Upper lobe of left lung (tissue), 6 donors: ENCODE results near the gene SPRR4. TPM values are rescaled to one million over a fixed set of nuclear protein-coding genes. Genes with fewer than 3 reads are reported as not detected.

ENCODE experiments used
- ATAC-seq, 2 donors: fragments of 200-7000 bp; cut with Tn5 transposase; one replicate each; pipeline ENCODE4 v1.9.1; 2022; ENCODE audit warnings: mild to moderate bottlenecking in 2 of 2, moderate library complexity in 2 of 2; ENCODE audit not compliant: low FRiP score in 2 of 2
- DNase-seq, 2 donors: peaks; one replicate each; pipeline ENCODE4 v3.0.0-alpha.2; 2019 to 2020
- H3K27ac ChIP-seq, 4 donors: fragments of 200-600 bp; sonication (generic); one replicate each; pipeline ENCODE4 v1.5.1; 2016 to 2019
- H3K27me3 ChIP-seq, 4 donors: fragments of 200-600 bp; sonication (generic); one replicate each; pipeline ENCODE4 v1.5.1; 2017 to 2019
- H3K36me3 ChIP-seq, 4 donors: fragments of 200-600 bp; sonication (generic); one replicate each; pipeline ENCODE4 v1.5.1; 2016 to 2019
- H3K4me1 ChIP-seq, 4 donors: fragments of 200-600 bp; sonication (generic); one replicate each; pipeline ENCODE4 v1.5.1; 2018 to 2019
- H3K4me3 ChIP-seq, 4 donors: fragments of 200-600 bp; sonication (generic); one replicate each; pipeline ENCODE4 v1.5.1; 2017 to 2019; ENCODE audit warnings: mild to moderate bottlenecking in 2 of 4, moderate library complexity in 1 of 4
- H3K9me3 ChIP-seq, 4 donors: fragments of 200-600 bp; sonication (generic); one replicate each; pipeline ENCODE4 v1.5.1; 2018 to 2019
- CTCF ChIP-seq, 6 experiments: fragments of 450-650 bp in 4 of 6; fragments of 200-600 bp in 2 of 6; sonication (generic) in 2 of 6; IDR thresholded peaks; one replicate each; pipeline ENCODE4 v1.5.1; 2016 to 2019; ENCODE audit warnings: antibody characterized with exemption in 6 of 6
- EP300 ChIP-seq, 4 donors: sonication (generic); formaldehyde crosslinking; IDR thresholded peaks; one replicate each; pipeline ENCODE4 v1.5.1; 2017; ENCODE audit warnings: antibody characterized with exemption in 4 of 4, control low read depth in 2 of 4
- POLR2A ChIP-seq, 4 donors: fragments of 450-650 bp; IDR thresholded peaks; one replicate each; pipeline ENCODE4 v1.5.1; 2016 to 2017; ENCODE audit warnings: antibody characterized with exemption in 4 of 4, mild to moderate bottlenecking in 2 of 4
- POLR2AphosphoS5 ChIP-seq, 2 donors: sonication (generic); formaldehyde crosslinking; IDR thresholded peaks; one replicate each; pipeline ENCODE4 v1.5.1; 2017; ENCODE audit warnings: antibody characterized with exemption in 2 of 2
- WGBS, 2 donors: methylation state at CpG; one replicate each; pipeline ENCODE4 v1.1.5; 2017 to 2018; 5-methylcytosine and 5-hydroxymethylcytosine counted together
- total RNA-seq, 6 donors: library from RNA; depleted of rRNA in 4 of 6; stranded (reverse); fragments of >200 nt in 4 of 6; gene quantifications; one replicate each; pipeline versions ENCODE4 v1.1.0 to v1.2.1, GENCODE V29; 2016 to 2021
- donor health status: DM: no; HTN: no; CAD: no; lungs with moderate emphysema.
- donor health status: DM: no; HTN: yes; CAD: no; lungs with severe emphysema.

The SPRR4 gene
- total RNA-seq: not detected

GRCh38 chr1:152970495-152970894 is at the start of gene SPRR4:
SPRR4 (plus strand) TSS chr1:152970648; CDS start chr1:152971891, 1,243 bp downstream.
- Histone ChIP-seq H3K9me3 (no peaks in the 10 kb centered on the region), H3K27me3 (no peaks in the 10 kb centered on the region), H3K4me3 (no peak within 1 kb of the TSS), H3K36me3 (no peaks in the 10 kb centered on the region), H3K27ac (no peak within 1 kb of the TSS), H3K4me1 (no peaks in the 10 kb centered on the region)
- ATAC-seq (no peak), DNase-seq (no peak)
- no peak for TF ChIP-seq CTCF (IDR thresholded peaks at IDR 0.05)
- TF ChIP-seq POLR2AphosphoS5 (IDR thresholded peaks at IDR 0.05): no peak
- no peak for TF ChIP-seq EP300 (IDR thresholded peaks at IDR 0.05)
- no peak for TF ChIP-seq POLR2A (IDR thresholded peaks at IDR 0.05)
- WGBS, 2 donors: 85 to 90% methylated on average over 5 to 6 of the region's 6 CpGs

- Histone ChIP-seq H3K27ac (no peak overlapping the region), H3K27me3 (no peaks in the 10 kb centered on the region), H3K4me1 (no peaks in the 10 kb centered on the region), H3K36me3 (no peaks in the 10 kb centered on the region), H3K4me3 (no peak overlapping the region), H3K9me3 (no peaks in the 10 kb centered on the region)
- WGBS, 2 donors: 30 to 40% methylated on average over 2 of the region's 2 CpGs
- TF ChIP-seq POLR2A (IDR thresholded peaks at IDR 0.05) (no peak), POLR2AphosphoS5 (IDR thresholded peaks at IDR 0.05) (no peak), CTCF (IDR thresholded peaks at IDR 0.05) (no peak), EP300 (IDR thresholded peaks at IDR 0.05) (no peak)
- ATAC-seq (peak in 1 of 2 donors; percentile 22), DNase-seq (no peak)
These were observed 46.3 kb upstream of the SPRR4 start for GRCh38 chr1:152924191-152924590.

- H3K4me3 ChIP-seq: no peak overlapping the region
- H3K36me3 ChIP-seq: no peaks in the 10 kb centered on the region
- TF ChIP-seq POLR2AphosphoS5 (IDR thresholded peaks at IDR 0.05) (no peak), EP300 (IDR thresholded peaks at IDR 0.05) (no peak), POLR2A (IDR thresholded peaks at IDR 0.05) (no peak), CTCF (IDR thresholded peaks at IDR 0.05) (peak in 3 of 6 experiments; percentile 24 to 42 (median 30))
- WGBS, 2 donors: 61 to 68% methylated on average over 3 of the region's 3 CpGs
- H3K27me3 ChIP-seq: no peaks in the 10 kb centered on the region
- ATAC-seq (peak in 1 of 2 donors; percentile 46), DNase-seq (no peak)
- H3K4me1 ChIP-seq: no peaks in the 10 kb centered on the region
- H3K27ac ChIP-seq: no peak overlapping the region
- H3K9me3 ChIP-seq: no peaks in the 10 kb centered on the region
These were observed 44.4 kb upstream of the SPRR4 start for GRCh38 chr1:152926091-152926490.

GRCh38 chr1:152928671-152929070 is 41.8 kb upstream of the SPRR4 start:
- Histone ChIP-seq H3K27me3 (no peaks in the 10 kb centered on the region), H3K4me1 (no peaks in the 10 kb centered on the region), H3K27ac (no peak overlapping the region), H3K36me3 (no peaks in the 10 kb centered on the region), H3K9me3 (no peaks in the 10 kb centered on the region), H3K4me3 (no peak overlapping the region)
- DNase-seq (no peak), ATAC-seq (no peak)
- 78 to 82% methylated on average over 3 of the region's 3 CpGs for WGBS, 2 donors
- no peak for TF ChIP-seq POLR2A (IDR thresholded peaks at IDR 0.05)
- TF ChIP-seq POLR2AphosphoS5 (IDR thresholded peaks at IDR 0.05): no peak
- TF ChIP-seq CTCF (IDR thresholded peaks at IDR 0.05): no peak
- no peak for TF ChIP-seq EP300 (IDR thresholded peaks at IDR 0.05)

DNA sequence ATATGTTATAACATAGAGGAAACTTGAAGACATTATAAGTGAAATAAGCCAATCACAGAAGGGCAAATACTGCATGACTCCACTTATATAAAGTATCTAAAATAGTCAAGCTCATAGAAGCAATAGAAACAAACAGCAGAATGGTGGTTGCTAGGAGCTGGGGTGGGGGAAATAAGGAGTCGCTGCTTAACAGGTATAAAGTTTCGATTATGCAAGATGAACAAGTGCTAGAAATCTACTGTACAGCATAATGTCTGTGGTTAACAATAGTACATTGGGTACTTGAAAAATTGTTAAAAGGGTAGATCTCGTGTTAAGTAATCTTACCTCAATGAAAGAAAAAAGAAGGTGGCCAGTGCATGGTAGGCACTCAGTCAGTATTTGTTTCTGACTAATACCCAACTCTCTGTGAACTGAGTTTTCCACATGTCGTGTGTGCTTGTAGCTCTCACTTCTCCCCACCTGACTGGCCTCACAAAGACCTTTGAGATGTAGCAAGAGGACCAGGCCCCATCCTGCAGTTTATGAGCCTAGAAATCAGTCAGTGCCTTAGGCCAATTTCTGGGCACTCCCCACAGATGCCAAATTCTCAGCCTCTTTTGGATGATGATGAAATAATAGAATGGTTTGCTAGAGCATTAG is 38.2 kb upstream of the SPRR4 start:
- Histone ChIP-seq H3K9me3 (no peaks in the 10 kb centered on the region), H3K27ac (no peak overlapping the region), H3K4me1 (no peaks in the 10 kb centered on the region), H3K27me3 (no peaks in the 10 kb centered on the region), H3K36me3 (no peaks in the 10 kb centered on the region), H3K4me3 (no peak overlapping the region)
- 40 to 58% methylated on average over 4 of the region's 4 CpGs for WGBS, 2 donors
- DNase-seq (no peak), ATAC-seq (peak; percentile 24 to 63)
- TF ChIP-seq POLR2AphosphoS5 (IDR thresholded peaks at IDR 0.05): no peak
- TF ChIP-seq EP300 (IDR thresholded peaks at IDR 0.05): no peak
- no peak for TF ChIP-seq POLR2A (IDR thresholded peaks at IDR 0.05)
- TF ChIP-seq CTCF (IDR thresholded peaks at IDR 0.05): no peak
